GM12874 (cell line): ENCODE measurements around the gene THTPA.

Experiments
- TF ChIP-seq, protein P1 (sequence below): IDR thresholded peaks from 2 replicates; pipeline ENCODE4 v1.5.1; 2011; ENCODE audit warnings: low read depth, mild to moderate bottlenecking, control low read depth, low read length, moderate library complexity; ENCODE audit not compliant: insufficient read depth

Gene THTPA

DNA sequence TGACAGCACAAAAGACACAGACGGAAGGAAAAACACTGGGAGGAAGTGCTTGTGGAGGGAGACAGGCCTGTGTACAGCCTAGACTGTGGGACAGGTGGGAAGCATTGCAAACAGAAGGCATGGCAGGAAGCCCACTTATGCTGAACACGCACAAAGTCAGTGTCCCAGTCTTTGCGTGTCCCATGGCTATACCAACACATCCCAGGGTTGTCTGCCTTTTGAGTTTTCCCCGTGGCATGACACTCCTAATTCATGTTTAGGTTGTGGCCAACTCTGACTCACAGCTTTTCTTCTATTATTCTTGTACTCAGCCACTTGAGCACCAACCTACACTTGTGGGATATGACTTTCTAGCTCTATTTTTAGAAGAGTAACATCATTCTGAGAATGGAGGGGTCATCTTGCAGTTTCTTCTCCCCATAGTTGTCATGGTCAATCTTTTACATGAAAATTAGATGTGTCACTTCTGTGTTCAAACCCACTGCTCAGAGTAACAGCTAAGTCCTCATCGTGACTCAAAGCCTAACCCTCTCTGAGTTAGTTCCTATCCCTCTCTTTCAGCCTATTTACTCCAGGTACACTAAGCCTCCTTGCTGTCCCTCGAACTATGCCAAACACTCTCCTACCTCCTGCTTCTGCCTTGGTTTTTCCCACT lies 50.0 kb downstream of the THTPA start:
- TF ChIP-seq, protein P1, sequence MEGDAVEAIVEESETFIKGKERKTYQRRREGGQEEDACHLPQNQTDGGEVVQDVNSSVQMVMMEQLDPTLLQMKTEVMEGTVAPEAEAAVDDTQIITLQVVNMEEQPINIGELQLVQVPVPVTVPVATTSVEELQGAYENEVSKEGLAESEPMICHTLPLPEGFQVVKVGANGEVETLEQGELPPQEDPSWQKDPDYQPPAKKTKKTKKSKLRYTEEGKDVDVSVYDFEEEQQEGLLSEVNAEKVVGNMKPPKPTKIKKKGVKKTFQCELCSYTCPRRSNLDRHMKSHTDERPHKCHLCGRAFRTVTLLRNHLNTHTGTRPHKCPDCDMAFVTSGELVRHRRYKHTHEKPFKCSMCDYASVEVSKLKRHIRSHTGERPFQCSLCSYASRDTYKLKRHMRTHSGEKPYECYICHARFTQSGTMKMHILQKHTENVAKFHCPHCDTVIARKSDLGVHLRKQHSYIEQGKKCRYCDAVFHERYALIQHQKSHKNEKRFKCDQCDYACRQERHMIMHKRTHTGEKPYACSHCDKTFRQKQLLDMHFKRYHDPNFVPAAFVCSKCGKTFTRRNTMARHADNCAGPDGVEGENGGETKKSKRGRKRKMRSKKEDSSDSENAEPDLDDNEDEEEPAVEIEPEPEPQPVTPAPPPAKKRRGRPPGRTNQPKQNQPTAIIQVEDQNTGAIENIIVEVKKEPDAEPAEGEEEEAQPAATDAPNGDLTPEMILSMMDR, result no peak

DNA sequence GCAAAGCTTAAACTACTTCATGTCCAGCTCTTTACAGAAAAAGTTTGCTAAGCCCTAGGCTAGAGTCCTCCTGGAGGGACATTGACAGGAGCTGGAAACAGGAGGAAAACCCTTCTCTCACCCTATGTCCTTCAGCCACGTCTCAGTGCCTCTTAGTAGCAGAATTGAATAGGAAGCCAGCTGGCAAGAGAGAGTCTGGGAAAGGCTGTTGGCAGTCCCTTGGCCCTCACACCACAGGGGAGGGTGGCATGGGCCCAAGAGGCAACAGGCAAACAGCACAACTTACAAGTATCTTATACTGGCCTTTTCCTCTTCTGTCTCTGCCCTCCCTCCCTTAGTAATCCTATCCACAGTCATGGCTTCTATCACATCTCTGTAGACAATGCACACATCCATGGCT lies 52.4 kb downstream of the THTPA start:
- TF ChIP-seq, protein P1, result no peak

DNA sequence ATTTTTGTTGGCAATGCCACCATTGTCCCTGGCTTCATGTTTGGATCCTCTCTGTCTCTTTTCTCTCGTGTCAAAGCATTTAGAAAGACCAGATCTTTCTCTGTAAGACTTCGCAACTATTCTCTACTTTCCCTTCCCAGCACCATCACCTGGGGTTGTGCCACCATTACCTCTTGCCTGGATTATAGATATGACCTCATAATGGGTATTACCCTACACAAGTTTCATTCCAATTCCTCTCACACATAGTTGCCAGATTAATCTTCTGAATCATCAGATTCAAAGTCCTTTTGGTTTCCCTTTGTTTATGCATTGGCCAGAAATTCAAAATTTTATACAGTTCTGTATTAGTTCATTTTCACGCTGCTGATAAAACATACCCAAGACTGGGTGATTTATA lies 52.9 kb downstream of the THTPA start:
- TF ChIP-seq, protein P1, result no peak
